ENCODE results near the gene ERAP2. TPM values are rescaled to one million over a fixed set of nuclear protein-coding genes. Genes with fewer than 3 reads are reported as not detected.

Gene ERAP2
- total RNA-seq, 2 donors from 2014 or later = 6.5 to 9.5 TPM

- ATAC-seq = no peak
- no peak for DNase-seq
- intact Hi-C loops (cut with DNase I) = no loop called here
Observed at GRCh38 chr5:96942078-96942477, 65.8 kb downstream of the ERAP2 start.

- ATAC-seq (no peak), DNase-seq (no peak)
- intact Hi-C loops (cut with DNase I) = no loop called here
Observed at GRCh38 chr5:96942911-96943310, 66.6 kb downstream of the ERAP2 start.

- no peak for DNase-seq
- ATAC-seq = no peak
- intact Hi-C loops (cut with DNase I) = no loop called here
Observed at GRCh38 chr5:96943799-96944198, 67.5 kb downstream of the ERAP2 start.

- ATAC-seq (no peak), DNase-seq (no peak)
- intact Hi-C loops (cut with DNase I) = no loop called here
Observed at GRCh38 chr5:96945144-96945897, 69.0 kb downstream of the ERAP2 start.

GRCh38 chr5:96946381-96946780 is 70.1 kb downstream of the ERAP2 start:
- ATAC-seq (no peak), DNase-seq (no peak)
- intact Hi-C loops (cut with DNase I) = no loop called here

GRCh38 chr5:96952118-96952750 is 75.9 kb downstream of the ERAP2 start:
- no peak for DNase-seq
- intact Hi-C loops (cut with DNase I) = no loop called here
- peak; percentile 61 to 86 for ATAC-seq

- ATAC-seq = no peak
- intact Hi-C loops (cut with DNase I) = no loop called here
Observed at GRCh38 chr5:96952974-96953730, 76.9 kb downstream of the ERAP2 start.

GRCh38 chr5:96957254-96958049 is 81.2 kb downstream of the ERAP2 start:
- intact Hi-C loops (cut with DNase I) = no loop called here
- no peak for ATAC-seq
- no peak for DNase-seq

More at GRCh38 chr5:96952974-96953730, 76.9 kb downstream of the ERAP2 start:
- DNase-seq = no peak

- intact Hi-C loops (cut with DNase I) = no loop called here
Observed at GRCh38 chr5:96958977-96959376, 82.7 kb downstream of the ERAP2 start.

GRCh38 chr5:96961053-96961452 is 84.8 kb downstream of the ERAP2 start:
- intact Hi-C loops (cut with DNase I) = no loop called here
- no peak for DNase-seq
- ATAC-seq = no peak

More at GRCh38 chr5:96958977-96959376, 82.7 kb downstream of the ERAP2 start:
- ATAC-seq (no peak), DNase-seq (no peak)

- DNase-seq (no peak), ATAC-seq (peak in 1 of 2 donors; percentile 8)
- intact Hi-C loops (cut with DNase I) = no loop called here
Observed at GRCh38 chr5:96962540-96962991, 86.3 kb downstream of the ERAP2 start.

- peak; percentile 78 for DNase-seq
- intact Hi-C loops (cut with DNase I) = no loop called here
- peak; percentile 90 to 94 for ATAC-seq
Observed at GRCh38 chr5:96963267-96963666, 87.0 kb downstream of the ERAP2 start.

- ATAC-seq = no peak
- intact Hi-C loops (cut with DNase I) = no loop called here
- no peak for DNase-seq
Observed at GRCh38 chr5:96966801-96967200, 90.5 kb downstream of the ERAP2 start.

- ATAC-seq (no peak), DNase-seq (no peak)
- intact Hi-C loops (cut with DNase I) = no loop called here
Observed at GRCh38 chr5:96967400-96967799, 91.1 kb downstream of the ERAP2 start.

- intact Hi-C loops (cut with DNase I) = no loop called here
- no peak for DNase-seq
- ATAC-seq = peak in 1 of 2 donors; percentile 88
Observed at GRCh38 chr5:96968074-96968473, 91.8 kb downstream of the ERAP2 start.

GRCh38 chr5:96968614-96969013 is 92.3 kb downstream of the ERAP2 start:
- intact Hi-C loops (cut with DNase I) = no loop called here
- peak; percentile 63 for ATAC-seq

More at GRCh38 chr5:96968614-96969013, 92.3 kb downstream of the ERAP2 start:
- no peak for DNase-seq
